LNCAP (cell line): ENCODE results near the gene CUL1.

Experiments used
- TF ChIP-seq, protein P1 (sequence below): fragments of 450-650 bp; IDR thresholded peaks from 2 replicates; pipeline ENCODE4 v1.5.1; 2017; ENCODE audit warnings: mild to moderate bottlenecking

The CUL1 gene

GRCh38 chr7:148722340-148723165 lies 23.9 kb downstream of the CUL1 start:
- TF ChIP-seq, protein P1, sequence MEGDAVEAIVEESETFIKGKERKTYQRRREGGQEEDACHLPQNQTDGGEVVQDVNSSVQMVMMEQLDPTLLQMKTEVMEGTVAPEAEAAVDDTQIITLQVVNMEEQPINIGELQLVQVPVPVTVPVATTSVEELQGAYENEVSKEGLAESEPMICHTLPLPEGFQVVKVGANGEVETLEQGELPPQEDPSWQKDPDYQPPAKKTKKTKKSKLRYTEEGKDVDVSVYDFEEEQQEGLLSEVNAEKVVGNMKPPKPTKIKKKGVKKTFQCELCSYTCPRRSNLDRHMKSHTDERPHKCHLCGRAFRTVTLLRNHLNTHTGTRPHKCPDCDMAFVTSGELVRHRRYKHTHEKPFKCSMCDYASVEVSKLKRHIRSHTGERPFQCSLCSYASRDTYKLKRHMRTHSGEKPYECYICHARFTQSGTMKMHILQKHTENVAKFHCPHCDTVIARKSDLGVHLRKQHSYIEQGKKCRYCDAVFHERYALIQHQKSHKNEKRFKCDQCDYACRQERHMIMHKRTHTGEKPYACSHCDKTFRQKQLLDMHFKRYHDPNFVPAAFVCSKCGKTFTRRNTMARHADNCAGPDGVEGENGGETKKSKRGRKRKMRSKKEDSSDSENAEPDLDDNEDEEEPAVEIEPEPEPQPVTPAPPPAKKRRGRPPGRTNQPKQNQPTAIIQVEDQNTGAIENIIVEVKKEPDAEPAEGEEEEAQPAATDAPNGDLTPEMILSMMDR, result no peak

DNA sequence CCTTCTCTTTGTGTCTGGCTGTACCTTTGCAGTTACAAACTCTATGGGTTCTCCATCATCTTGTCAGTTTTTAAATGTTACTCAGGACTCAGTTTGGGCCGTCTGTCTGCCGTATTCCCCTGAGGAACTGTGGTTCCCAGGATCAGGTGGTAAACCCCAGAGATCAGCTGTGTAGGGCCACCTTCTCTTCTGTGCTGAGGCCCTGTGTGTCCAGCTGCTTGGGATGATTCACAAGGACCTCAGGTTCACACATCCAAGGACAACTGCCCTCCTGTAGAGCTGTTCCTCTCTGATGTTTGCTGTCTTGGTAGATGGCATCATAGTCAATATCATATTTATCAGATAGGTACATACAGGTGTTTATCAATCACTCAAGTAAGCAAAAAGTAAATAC lies 24.5 kb downstream of the CUL1 start:
- TF ChIP-seq, protein P1, result no peak

GRCh38 chr7:148723846-148724245 lies 25.1 kb downstream of the CUL1 start:
- TF ChIP-seq, protein P1, result no peak

DNA sequence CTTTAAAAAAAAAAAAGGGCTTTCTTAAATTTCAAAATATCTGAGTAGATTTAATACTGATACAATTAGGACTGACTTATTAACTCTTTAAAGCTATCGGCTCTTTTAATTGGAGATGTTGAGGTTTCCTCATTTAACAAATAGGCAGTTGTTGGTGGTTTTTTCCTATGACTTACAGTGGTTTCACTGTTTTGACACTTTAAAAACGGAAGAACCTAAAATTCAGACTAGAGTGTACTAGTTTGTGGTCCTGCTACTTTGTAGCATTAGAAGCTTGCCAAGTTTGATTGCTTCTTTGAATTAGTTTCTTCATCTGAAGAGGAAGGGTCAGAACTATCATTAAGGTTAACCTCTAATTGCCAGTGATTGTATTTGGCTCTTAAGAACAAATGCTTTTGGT lies 27.7 kb downstream of the CUL1 start:
- TF ChIP-seq, protein P1, result no peak

DNA sequence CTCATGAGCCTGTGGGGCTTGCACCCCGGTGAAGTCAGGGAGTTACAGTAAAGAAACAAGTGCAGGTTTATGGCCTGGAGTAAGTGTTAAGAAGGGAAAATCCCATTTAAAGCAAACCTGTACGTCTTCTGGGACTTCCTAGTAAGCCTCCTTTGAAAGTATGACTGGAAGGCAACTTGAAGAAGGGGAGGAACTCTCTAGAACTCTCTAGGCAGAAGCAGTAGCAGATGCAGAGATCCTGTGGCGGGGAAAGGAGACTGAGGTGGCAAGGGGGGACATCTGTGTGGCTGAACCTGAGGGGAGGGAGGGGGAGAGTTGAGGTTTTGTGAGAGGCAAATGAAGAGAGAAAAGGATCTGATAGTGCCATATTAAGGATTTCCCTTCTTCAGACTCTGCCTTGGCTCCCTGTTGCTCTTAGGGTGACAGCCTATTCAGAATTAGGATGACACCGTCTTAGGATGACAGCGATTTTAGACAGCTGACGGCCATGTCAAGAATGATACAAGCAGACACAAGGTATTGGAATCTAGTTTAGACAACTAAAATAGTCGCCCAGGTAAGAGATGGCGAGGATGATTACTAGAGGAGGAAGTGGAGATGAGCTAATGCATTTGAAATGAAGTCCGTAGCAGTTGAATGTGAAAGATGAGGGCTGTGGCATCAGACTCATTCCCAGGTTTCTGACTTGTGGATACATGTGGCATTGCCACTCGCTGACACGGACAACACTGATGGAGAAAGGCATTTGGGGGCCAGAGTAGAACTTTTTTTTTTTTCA lies 29.0 kb downstream of the CUL1 start:
- TF ChIP-seq, protein P1, result no peak

DNA sequence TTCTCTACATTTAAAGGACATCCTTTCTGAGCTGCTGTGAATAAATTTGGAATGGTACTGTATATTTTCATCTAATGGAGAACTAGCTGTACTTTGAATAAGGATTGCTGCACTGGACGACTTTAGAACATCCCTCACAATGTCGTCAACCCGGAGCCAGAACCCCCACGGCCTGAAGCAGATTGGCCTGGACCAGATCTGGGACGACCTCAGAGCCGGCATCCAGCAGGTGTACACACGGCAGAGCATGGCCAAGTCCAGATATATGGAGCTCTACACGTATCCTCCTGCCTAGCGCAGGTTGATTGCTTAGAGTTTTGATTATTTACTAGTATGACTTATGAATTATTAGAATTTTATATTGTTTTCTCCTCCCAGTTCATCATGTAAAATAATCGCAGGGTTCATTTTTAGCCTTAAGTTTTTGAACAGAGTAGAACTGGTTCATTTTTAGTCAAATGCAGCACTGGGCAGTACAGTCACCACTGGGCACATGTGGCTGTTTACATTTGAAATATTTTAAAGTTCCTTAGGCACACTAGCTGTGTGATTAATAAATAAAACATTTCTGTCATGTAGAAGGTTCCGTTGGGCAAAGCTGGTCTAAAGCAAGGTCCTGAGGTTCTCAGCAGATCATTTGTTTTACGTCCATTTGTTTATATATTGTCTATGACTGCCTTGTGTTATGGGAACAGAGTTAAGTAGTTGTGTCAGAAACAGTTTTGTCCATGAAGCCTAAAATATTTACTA lies 31.5 kb downstream of the CUL1 start:
- TF ChIP-seq, protein P1, result no peak

- TF ChIP-seq, protein P1, result no peak
Measured at GRCh38 chr7:148732862-148733261, 34.2 kb downstream of the CUL1 start.
